Endothelial cell of umbilical vein (primary cell): ENCODE data around the gene TNNT3. TPM values are rescaled to one million over a fixed set of nuclear protein-coding genes. Genes with fewer than 3 reads are reported as not detected.
A peak's percentile ranks its signal among the peaks of the same experiment; 100 is the strongest.

Experiments used
- BruUV-seq: library from RNA; stranded (reverse); fragments of 400-500 nt; replicated peaks from 2 replicates; lab custom pipeline; 2021; lab: Mats Ljungman, UMichigan
- CTCF ChIA-PET: fragments of 300-600, 350-600 bp; sonication (Branson Sonifier 250); formaldehyde crosslinking; loops from one replicate; lab custom pipeline; 2021; ENCODE audit warnings: antibody characterized with exemption, inconsistent platforms; lab: Charles Lee
- POLR2A ChIA-PET: fragments of 300-600, 350-600 bp; sonication (Branson Sonifier 250); formaldehyde crosslinking; loops from one replicate; lab custom pipeline; 2021; ENCODE audit warnings: antibody characterized with exemption, inconsistent platforms; lab: Charles Lee
- DNase-seq: peaks from one replicate; pipeline ENCODE4 v3.0.0-alpha.2; 2011; ENCODE audit warnings: low read depth, low spot score
- FAIRE-seq: peaks from 2 replicates; lab custom pipeline; 2011; peaks lifted over from hg19 to GRCh38; lab: Jason Lieb, UNC
- H2AFZ ChIP-seq: 2 replicates; pipeline ENCODE4 v1.6.0; 2012; ENCODE audit warnings: low read depth, low read length, control low read depth, inconsistent platforms
- H3K27ac ChIP-seq: 2 replicates; pipeline ENCODE4 v1.5.1; 2011; ENCODE audit warnings: low read depth, mild to moderate bottlenecking, control low read depth, low read length, moderate library complexity; ENCODE audit not compliant: insufficient read depth
- H3K27me3 ChIP-seq, 2 experiments: 2 replicates each; pipeline versions ENCODE4 v1.6.0 to v1.6.1; 2011; ENCODE audit warnings: low read length in 2 of 2, mixed read lengths in 1 of 2; ENCODE audit not compliant: control insufficient read depth in 2 of 2, insufficient read depth in 2 of 2
- H3K36me3 ChIP-seq, 2 experiments: 2 replicates in 1 of 2; 3 replicates in 1 of 2; pipeline ENCODE4 v1.5.1; 2011; ENCODE audit warnings: low read length in 2 of 2, mild to moderate bottlenecking in 1 of 2, moderate library complexity in 1 of 2; ENCODE audit not compliant: control insufficient read depth in 2 of 2, insufficient read depth in 2 of 2; ENCODE audit errors: extremely low read depth in 1 of 2
- H3K4me1 ChIP-seq: 3 replicates; pipeline ENCODE4 v1.5.1; 2011; ENCODE audit warnings: mild to moderate bottlenecking, low read length; ENCODE audit not compliant: control insufficient read depth, insufficient read depth; ENCODE audit errors: extremely low read depth
- H3K4me2 ChIP-seq: 2 replicates; pipeline ENCODE4 v1.6.1; 2011; ENCODE audit warnings: low read length, control low read depth, mixed read lengths; ENCODE audit not compliant: insufficient read depth
- H3K4me3 ChIP-seq, 3 experiments: fragments of 200-600 bp in 1 of 3; sonication (generic), shearing (Covaris generic) in 1 of 3; replicated peaks in 1 of 3; 2 replicates each; pipeline ENCODE4 v1.5.1; 2011 to 2016; ENCODE audit warnings: control low read depth in 3 of 3, low read length in 3 of 3, mild to moderate bottlenecking in 2 of 3, inconsistent platforms in 1 of 3, low read depth in 1 of 3, moderate library complexity in 1 of 3; ENCODE audit not compliant: insufficient read depth in 1 of 3
- H3K79me2 ChIP-seq: 2 replicates; pipeline ENCODE4 v1.6.0; 2012; ENCODE audit warnings: low read length, inconsistent platforms; ENCODE audit not compliant: control insufficient read depth, insufficient read depth
- H3K9ac ChIP-seq: replicated peaks from 2 replicates; pipeline ENCODE3; 2011; ENCODE audit warnings: low read length, control low read depth; ENCODE audit not compliant: insufficient read depth; ENCODE audit errors: extremely low read depth
- H3K9me1 ChIP-seq: replicated peaks from 3 replicates; pipeline ENCODE4 v1.6.0; 2011; ENCODE audit warnings: mild to moderate bottlenecking, low read length; ENCODE audit not compliant: control insufficient read depth, insufficient read depth; ENCODE audit errors: extremely low read depth
- H3K9me3 ChIP-seq: replicated peaks from 2 replicates; pipeline ENCODE4 v1.5.1; 2012; ENCODE audit warnings: low read length, inconsistent platforms; ENCODE audit not compliant: control insufficient read depth, insufficient read depth
- H4K20me1 ChIP-seq: replicated peaks from 2 replicates; pipeline ENCODE3; 2011; ENCODE audit warnings: mild to moderate bottlenecking, low read length; ENCODE audit not compliant: control insufficient read depth, insufficient read depth; ENCODE audit errors: extremely low read depth
- JUN ChIP-seq: IDR thresholded peaks from 2 replicates; pipeline ENCODE4 v1.6.1; 2011; ENCODE audit warnings: borderline replicate concordance, low read depth; ENCODE audit not compliant: insufficient read length, insufficient read depth
- MYC ChIP-seq: IDR thresholded peaks from one replicate; pipeline ENCODE4 v1.6.1; 2011; ENCODE audit warnings: mild to moderate bottlenecking, low read depth, low read length
- POLR2A ChIP-seq: IDR thresholded peaks from 2 replicates; pipeline ENCODE4 v1.6.1; 2012; ENCODE audit warnings: low read depth, mild to moderate bottlenecking, control low read depth, low read length
- dilution Hi-C: fragments of 300-500 bp; cut with MboI; formaldehyde crosslinking; loops from one replicate; pipeline ENCODE4 v1.15.0; 2019; ENCODE audit warnings: low sequenced_read_pairs; ENCODE audit not compliant: extremely low pct_ligation_motif_present
- intact Hi-C: fragments of 100-400 bp; cut with micrococcal nuclease; formaldehyde crosslinking; loops from one replicate; pipeline ENCODE4 v1.10.0; 2022
- polyA plus RNA-seq, 4 experiments: library from polyadenylated mRNA; depleted of rRNA in 3 of 4; stranded (reverse) in 3 of 4; unstranded in 1 of 4; fragments of >200 nt; gene quantifications; 2 replicates each; pipeline versions ENCODE4 v1.2.1 to v1.2.3, GENCODE V29; 2011 to 2012; ENCODE audit warnings: missing spikeins in 1 of 4
- total RNA-seq: library from RNA; stranded (reverse); gene quantifications from 2 replicates; pipeline ENCODE4 v1.2.3, GENCODE V29; 2021
- TF ChIP-seq, protein P1 (sequence below), 2 donors: IDR thresholded peaks; 1 replicate in 1 of 2; 2 replicates in 1 of 2; pipeline ENCODE4 v1.5.1; 2011; ENCODE audit warnings: low read length in 2 of 2, mild to moderate bottlenecking in 2 of 2, moderate library complexity in 2 of 2, control low read depth in 1 of 2, inconsistent platforms in 1 of 2, low read depth in 1 of 2; ENCODE audit not compliant: insufficient read depth in 1 of 2; ENCODE audit errors: extremely low read depth in 1 of 2

Gene TNNT3
- total and polyA plus RNA-seq, 2 donors (not counting 3 experiments of a cell fraction or from before 2014, with no cell fraction given) = not detected

DNA sequence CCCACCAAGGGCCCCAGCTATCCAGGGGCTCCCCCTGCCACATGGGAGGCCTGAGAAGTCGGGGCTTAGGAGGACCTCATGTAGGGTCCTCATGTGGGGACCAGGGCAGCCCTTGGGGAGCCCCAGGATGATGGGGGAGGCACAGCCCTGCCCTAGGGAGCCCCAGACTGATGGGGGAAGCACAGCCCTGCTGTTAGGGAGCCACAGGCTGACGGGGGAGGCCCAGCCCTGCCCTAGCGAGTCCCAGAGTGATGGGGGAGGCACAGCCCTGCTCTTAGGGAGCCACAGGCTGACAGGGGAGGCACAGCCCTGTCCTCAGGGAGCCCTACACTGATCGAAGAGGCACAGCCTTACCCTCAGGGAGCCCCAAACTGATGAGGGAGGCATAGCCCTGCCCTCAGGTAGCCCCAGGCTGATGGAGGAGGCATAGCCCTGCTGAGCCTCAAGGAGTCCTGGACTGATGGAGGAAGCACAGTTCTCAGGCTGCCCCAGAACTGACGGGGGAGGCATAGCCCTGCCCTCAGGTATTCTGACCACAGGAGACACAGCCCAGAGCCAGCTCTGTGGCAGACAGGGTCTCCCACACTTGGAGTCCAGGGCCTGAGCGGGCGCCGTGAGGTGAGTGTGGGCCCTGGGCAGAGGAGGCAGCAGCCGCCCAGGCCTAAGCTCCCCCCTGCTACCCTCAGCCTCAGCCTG is 38.6 kb upstream of the TNNT3 start:
- no peaks in the 10 kb centered on the region for H3K27me3 ChIP-seq
- no peak for DNase-seq
- TF ChIP-seq POLR2A (no peak), JUN (no peak), MYC (no peak)
- TF ChIP-seq, protein P1, sequence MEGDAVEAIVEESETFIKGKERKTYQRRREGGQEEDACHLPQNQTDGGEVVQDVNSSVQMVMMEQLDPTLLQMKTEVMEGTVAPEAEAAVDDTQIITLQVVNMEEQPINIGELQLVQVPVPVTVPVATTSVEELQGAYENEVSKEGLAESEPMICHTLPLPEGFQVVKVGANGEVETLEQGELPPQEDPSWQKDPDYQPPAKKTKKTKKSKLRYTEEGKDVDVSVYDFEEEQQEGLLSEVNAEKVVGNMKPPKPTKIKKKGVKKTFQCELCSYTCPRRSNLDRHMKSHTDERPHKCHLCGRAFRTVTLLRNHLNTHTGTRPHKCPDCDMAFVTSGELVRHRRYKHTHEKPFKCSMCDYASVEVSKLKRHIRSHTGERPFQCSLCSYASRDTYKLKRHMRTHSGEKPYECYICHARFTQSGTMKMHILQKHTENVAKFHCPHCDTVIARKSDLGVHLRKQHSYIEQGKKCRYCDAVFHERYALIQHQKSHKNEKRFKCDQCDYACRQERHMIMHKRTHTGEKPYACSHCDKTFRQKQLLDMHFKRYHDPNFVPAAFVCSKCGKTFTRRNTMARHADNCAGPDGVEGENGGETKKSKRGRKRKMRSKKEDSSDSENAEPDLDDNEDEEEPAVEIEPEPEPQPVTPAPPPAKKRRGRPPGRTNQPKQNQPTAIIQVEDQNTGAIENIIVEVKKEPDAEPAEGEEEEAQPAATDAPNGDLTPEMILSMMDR (IDR thresholded peaks at IDR 0.05; ENCODE audit: extremely low read depth in 1 of 2, insufficient read depth in 1 of 2, low read depth in 1 of 2, low read length in 2 of 2) = no peak
- no peaks in the 10 kb centered on the region for H3K79me2 ChIP-seq
- H3K9me3 ChIP-seq = no peaks in the 10 kb centered on the region
- no peak overlapping the region for H3K9ac ChIP-seq
- H3K27ac ChIP-seq = no peak overlapping the region
- H3K4me2 ChIP-seq = no peak overlapping the region
- no peaks in the 10 kb centered on the region for H4K20me1 ChIP-seq
- no peak for FAIRE-seq
- no peak overlapping the region for H3K4me3 ChIP-seq
- dilution Hi-C loops (no loop called here), intact Hi-C loops (no loop called here)
- no peaks in the 10 kb centered on the region for H3K4me1 ChIP-seq
- peak overlapping the region; percentile 35 for H2AFZ ChIP-seq
- BruUV-seq = no TSS peak
- POLR2A ChIA-PET = no interaction called here
- CTCF ChIA-PET = interaction anchor here (1.1 to 3.7 kb wide), 6 partner anchors 66 to 272 kb away, joined by 3 to 262 read pairs (median 28); partner anchors contain the start of gene MRPL23
- no peaks in the 10 kb centered on the region for H3K36me3 ChIP-seq
- H3K9me1 ChIP-seq = no peaks in the 10 kb centered on the region
